Mucosa of descending colon (tissue), 3 donors: ENCODE results near the gene RTN1. TPM values are rescaled to one million over a fixed set of nuclear protein-coding genes. Genes with fewer than 3 reads are reported as not detected.

Source experiments
- ATAC-seq: fragments of 200-7000 bp; cut with Tn5 transposase; one replicate; pipeline ENCODE4 v1.9.1; 2020; ENCODE audit warnings: mild to moderate bottlenecking, moderate library complexity
- DNase-seq, 3 donors: peaks; one replicate each; pipeline ENCODE4 v3.0.0-alpha.2; 2020
- H3K36me3 ChIP-seq: fragments of 200-600 bp; one replicate; pipeline ENCODE4 v1.8.0; 2021; ENCODE audit warnings: low read depth, mild to moderate bottlenecking
- H3K4me1 ChIP-seq: fragments of 200-600 bp; one replicate; pipeline ENCODE4 v1.8.0; 2021; ENCODE audit warnings: low read depth, mild to moderate bottlenecking
- H3K4me3 ChIP-seq: fragments of 200-600 bp; one replicate; pipeline ENCODE4 v1.8.0; 2021; ENCODE audit warnings: mild to moderate bottlenecking
- H3K9me3 ChIP-seq: fragments of 200-600 bp; one replicate; pipeline ENCODE4 v1.8.0; 2021; ENCODE audit warnings: mild to moderate bottlenecking
- intact Hi-C, 2 donors: fragments of 100-400 bp; cut with DNase I in 1 of 2; cut with micrococcal nuclease in 1 of 2; formaldehyde crosslinking; loops; one replicate each; pipeline versions ENCODE4 v1.11.0 to v1.11.1; 2022; cut with DNase I, micrococcal nuclease
- total RNA-seq, 3 donors: library from RNA; stranded (reverse); fragmentation: NEBNext Ultra II Directional in 2 of 3; extraction: Animal tissue kit (Norgen Biotek cat#: 25700) in 2 of 3; gene quantifications; one replicate each; pipeline versions ENCODE4 v1.2.1 to v1.2.4, GENCODE V29; 2021 to 2023
- TF ChIP-seq, protein P1 (sequence below): fragments of 200-600 bp; IDR thresholded peaks from one replicate; pipeline ENCODE4 v1.8.0; 2022; ENCODE audit warnings: antibody characterized with exemption, mild to moderate bottlenecking
- donor health status: DM: no; HTN: no; CAD: no; lungs with moderate emphysema.
- donor health status: DM: no; HTN: no; CAD: no.
- donor health status: DM: no; HTN: yes; CAD: no.

Gene RTN1
- total RNA-seq, 3 donors from 2014 or later: 1.2 to 15.9 (median 3.8) TPM

DNA sequence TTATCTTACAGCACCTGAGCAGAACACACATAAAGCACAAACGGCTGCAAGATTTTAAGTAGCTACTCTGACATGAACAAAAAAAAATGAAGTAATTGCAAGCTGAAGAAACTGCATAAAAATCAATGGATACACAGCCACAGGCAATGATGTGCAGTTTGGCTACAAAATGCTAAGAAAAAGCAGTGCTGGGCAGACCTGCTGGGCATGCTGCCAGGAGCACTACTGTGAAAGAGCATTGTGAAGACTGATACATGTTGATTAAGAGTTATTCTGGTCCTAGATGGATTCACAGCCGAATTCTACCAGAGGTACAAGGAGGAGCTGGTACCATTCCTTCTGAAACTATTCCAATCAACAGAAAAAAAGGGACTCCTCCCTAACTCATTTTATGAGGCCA is 20.1 kb upstream of the RTN1 start:
- Histone ChIP-seq H3K4me1 (no peaks in the 10 kb centered on the region), H3K4me3 (no peak overlapping the region), H3K36me3 (no peaks in the 10 kb centered on the region), H3K9me3 (no peaks in the 10 kb centered on the region)
- TF ChIP-seq, protein P1, sequence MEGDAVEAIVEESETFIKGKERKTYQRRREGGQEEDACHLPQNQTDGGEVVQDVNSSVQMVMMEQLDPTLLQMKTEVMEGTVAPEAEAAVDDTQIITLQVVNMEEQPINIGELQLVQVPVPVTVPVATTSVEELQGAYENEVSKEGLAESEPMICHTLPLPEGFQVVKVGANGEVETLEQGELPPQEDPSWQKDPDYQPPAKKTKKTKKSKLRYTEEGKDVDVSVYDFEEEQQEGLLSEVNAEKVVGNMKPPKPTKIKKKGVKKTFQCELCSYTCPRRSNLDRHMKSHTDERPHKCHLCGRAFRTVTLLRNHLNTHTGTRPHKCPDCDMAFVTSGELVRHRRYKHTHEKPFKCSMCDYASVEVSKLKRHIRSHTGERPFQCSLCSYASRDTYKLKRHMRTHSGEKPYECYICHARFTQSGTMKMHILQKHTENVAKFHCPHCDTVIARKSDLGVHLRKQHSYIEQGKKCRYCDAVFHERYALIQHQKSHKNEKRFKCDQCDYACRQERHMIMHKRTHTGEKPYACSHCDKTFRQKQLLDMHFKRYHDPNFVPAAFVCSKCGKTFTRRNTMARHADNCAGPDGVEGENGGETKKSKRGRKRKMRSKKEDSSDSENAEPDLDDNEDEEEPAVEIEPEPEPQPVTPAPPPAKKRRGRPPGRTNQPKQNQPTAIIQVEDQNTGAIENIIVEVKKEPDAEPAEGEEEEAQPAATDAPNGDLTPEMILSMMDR: no peak
- no peak for ATAC-seq
- intact Hi-C loops: no loop called here
- DNase-seq: no peak

DNA sequence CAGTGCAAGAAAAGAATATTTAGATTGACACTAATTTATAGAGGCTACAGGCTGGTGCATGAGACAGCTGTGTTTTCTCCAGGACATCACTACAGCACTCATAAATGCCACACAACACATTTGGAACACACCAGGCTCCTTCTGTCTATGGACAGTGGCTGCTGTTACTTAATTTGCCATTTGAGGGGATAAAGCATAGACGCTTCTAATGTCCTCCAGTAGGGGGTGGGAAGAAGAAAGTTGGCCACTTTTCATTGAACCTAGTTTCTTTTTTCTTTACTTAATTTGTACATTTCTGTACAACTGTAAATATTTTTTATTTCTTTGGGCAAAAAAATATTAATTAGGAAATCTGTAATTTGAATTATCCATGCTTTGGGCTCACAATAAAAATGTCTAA is 12.4 kb upstream of the RTN1 start:
- intact Hi-C loops: no loop called here
- ATAC-seq (no peak), DNase-seq (no peak)
- H3K4me3 ChIP-seq: no peak overlapping the region
- no peaks in the 10 kb centered on the region for H3K4me1 ChIP-seq
- H3K36me3 ChIP-seq: no peaks in the 10 kb centered on the region
- H3K9me3 ChIP-seq: no peaks in the 10 kb centered on the region
- TF ChIP-seq, protein P1: no peak

DNA sequence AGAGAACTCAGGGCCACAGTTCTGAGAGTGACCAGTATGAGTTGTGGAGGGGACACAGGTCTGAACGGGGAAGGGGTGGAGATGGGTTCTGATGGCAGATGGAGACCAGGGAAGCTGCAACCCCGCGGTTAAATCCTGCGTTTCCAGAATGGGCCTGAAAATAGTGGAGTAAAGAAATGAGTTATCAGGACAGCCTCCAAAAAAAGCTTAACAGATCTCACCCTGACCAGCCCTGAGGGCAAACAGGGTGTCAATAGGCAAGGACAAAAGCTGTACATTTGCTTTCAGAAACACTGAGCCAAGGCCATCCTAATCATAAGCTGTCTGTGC is 555 bp upstream of the RTN1 start:
- Histone ChIP-seq H3K4me1 (peaks cover 6% of the 10 kb centered on the region), H3K4me3 (no peak overlapping the region), H3K36me3 (no peaks in the 10 kb centered on the region), H3K9me3 (no peaks in the 10 kb centered on the region)
- DNase-seq (no peak), ATAC-seq (no peak)
- TF ChIP-seq, protein P1: no peak
- intact Hi-C loops: no loop called here

GRCh38 chr14:59869381-59870255 is 958 bp downstream of the RTN1 start:
- Histone ChIP-seq H3K36me3 (no peaks in the 10 kb centered on the region), H3K4me1 (peaks cover 6% of the 10 kb centered on the region), H3K9me3 (no peaks in the 10 kb centered on the region), H3K4me3 (no peak overlapping the region)
- TF ChIP-seq, protein P1: no peak
- ATAC-seq (no peak), DNase-seq (no peak)
- intact Hi-C loops: no loop called here

DNA sequence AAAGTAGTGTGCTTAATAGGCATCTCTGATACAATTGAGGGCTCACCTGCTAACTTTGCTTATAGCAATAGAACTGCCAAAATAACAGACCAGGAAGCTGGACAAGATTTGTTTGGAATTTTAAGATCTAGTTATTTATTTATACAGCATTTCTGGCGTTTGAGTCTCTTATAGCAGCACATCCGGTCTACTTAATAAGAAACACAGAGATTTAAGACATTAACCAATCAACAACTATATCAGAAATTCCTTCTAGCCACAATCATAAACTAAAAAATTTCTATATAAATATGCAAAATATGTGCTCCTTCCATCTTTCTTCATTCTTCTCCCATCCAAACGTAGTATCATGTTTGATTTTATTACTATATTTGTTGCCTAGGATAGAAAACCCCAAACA is 2.6 kb downstream of the RTN1 start:
- intact Hi-C loops: no loop called here
- TF ChIP-seq, protein P1: no peak
- ATAC-seq (no peak), DNase-seq (no peak)
- Histone ChIP-seq H3K4me3 (no peak overlapping the region), H3K36me3 (no peaks in the 10 kb centered on the region), H3K4me1 (peaks cover 6% of the 10 kb centered on the region), H3K9me3 (no peaks in the 10 kb centered on the region)
